Measurements from ENCODE around the gene DHCR24. TPM values are rescaled to one million over a fixed set of nuclear protein-coding genes. Genes with fewer than 3 reads are reported as not detected.

The DHCR24 gene
- total RNA-seq, 1 experiment from 2014 or later, result 369 TPM

GRCh38 chr1:54826226-54826816 is 60.7 kb downstream of the DHCR24 start:
- Histone ChIP-seq H3K79me2 (ENCODE audit: low read depth) (no peaks in the 10 kb centered on the region), H3K4me3 (no peak overlapping the region), H3K4me2 (no peak overlapping the region), H2AFZ (no peak overlapping the region), H3K36me3 (ENCODE audit: low read depth) (no peaks in the 10 kb centered on the region), H3K9me3 (ENCODE audit: insufficient read depth, low read depth) (peaks cover 5% of the 10 kb centered on the region; the same call in 1 of the 2 replicates), H3K9me2 (ENCODE audit: insufficient read depth) (no peaks in the 10 kb centered on the region), H3K4me1 (replicated peaks; ENCODE audit: insufficient read depth) (no peaks in the 10 kb centered on the region), H4K20me1 (ENCODE audit: insufficient read depth) (no peaks in the 10 kb centered on the region), H3F3A (ENCODE audit: insufficient read depth, low read depth) (0 out of 2 replicates have a peak, but pooled peaks cover 3% of the 10 kb centered on the region), H3K27ac (no peak overlapping the region), H3K27me3 (ENCODE audit: insufficient read depth, low read depth) (no peaks in the 10 kb centered on the region)
- intact Hi-C loops (cut with micrococcal nuclease; ENCODE audit: unreplicated experiment), result no loop called here
- POLR2A ChIA-PET (ENCODE audit: unreplicated experiment), result no interaction called here
- CTCF ChIA-PET, result no interaction called here
- no TSS peak for BruUV-seq (replicated peaks)
- no peak for DNase-seq
- no peak for TF ChIP-seq CTCF (conservative IDR thresholded peaks at IDR 0.05)
- TF ChIP-seq EZH2 (IDR thresholded peaks at IDR 0.05; ENCODE audit: low read depth), result no peak

GRCh38 chr1:54825696-54826095 is 61.3 kb downstream of the DHCR24 start:
- Histone ChIP-seq H3K4me1 (replicated peaks; ENCODE audit: insufficient read depth) (no peaks in the 10 kb centered on the region), H3K36me3 (ENCODE audit: low read depth) (no peaks in the 10 kb centered on the region), H3K9me2 (ENCODE audit: insufficient read depth) (no peaks in the 10 kb centered on the region), H3K4me2 (no peak overlapping the region), H2AFZ (no peak overlapping the region), H3K4me3 (no peak overlapping the region), H4K20me1 (ENCODE audit: insufficient read depth) (no peaks in the 10 kb centered on the region), H3K27ac (no peak overlapping the region), H3K9me3 (ENCODE audit: insufficient read depth, low read depth) (peaks cover 5% of the 10 kb centered on the region; the same call in 1 of the 2 replicates), H3F3A (ENCODE audit: insufficient read depth, low read depth) (0 out of 2 replicates have a peak, but pooled peaks cover 3% of the 10 kb centered on the region), H3K79me2 (ENCODE audit: low read depth) (no peaks in the 10 kb centered on the region), H3K27me3 (ENCODE audit: insufficient read depth, low read depth) (no peaks in the 10 kb centered on the region)
- BruUV-seq (replicated peaks), result no TSS peak
- no peak for DNase-seq
- no peak for TF ChIP-seq EZH2 (IDR thresholded peaks at IDR 0.05; ENCODE audit: low read depth)
- no peak for TF ChIP-seq CTCF (conservative IDR thresholded peaks at IDR 0.05)
- POLR2A ChIA-PET (ENCODE audit: unreplicated experiment), result no interaction called here
- intact Hi-C loops (cut with micrococcal nuclease; ENCODE audit: unreplicated experiment), result no loop called here
- CTCF ChIA-PET, result no interaction called here

GRCh38 chr1:54823670-54824069 is 63.3 kb downstream of the DHCR24 start:
- TF ChIP-seq EZH2 (IDR thresholded peaks at IDR 0.05; ENCODE audit: low read depth) (no peak), CTCF (conservative IDR thresholded peaks at IDR 0.05) (no peak)
- POLR2A ChIA-PET (ENCODE audit: unreplicated experiment), result no interaction called here
- Histone ChIP-seq H3K9me2 (ENCODE audit: insufficient read depth) (no peaks in the 10 kb centered on the region), H4K20me1 (ENCODE audit: insufficient read depth) (no peaks in the 10 kb centered on the region), H2AFZ (no peak overlapping the region), H3K27me3 (ENCODE audit: insufficient read depth, low read depth) (no peaks in the 10 kb centered on the region), H3K4me3 (no peak overlapping the region), H3K36me3 (ENCODE audit: low read depth) (no peaks in the 10 kb centered on the region), H3K4me2 (no peak overlapping the region), H3F3A (ENCODE audit: insufficient read depth, low read depth) (0 out of 2 replicates have a peak, but pooled peaks cover 3% of the 10 kb centered on the region), H3K4me1 (replicated peaks; ENCODE audit: insufficient read depth) (peaks cover 10% of the 10 kb centered on the region), H3K79me2 (ENCODE audit: low read depth) (no peaks in the 10 kb centered on the region), H3K9me3 (ENCODE audit: insufficient read depth, low read depth) (peaks cover 5% of the 10 kb centered on the region; the same call in 1 of the 2 replicates), H3K27ac (no peak overlapping the region)
- CTCF ChIA-PET, result no interaction called here
- no peak for DNase-seq
- no TSS peak for BruUV-seq (replicated peaks)
- intact Hi-C loops (cut with micrococcal nuclease; ENCODE audit: unreplicated experiment), result no loop called here

Data from PC-9 (cell line).